SHP77 (cell line): Measurements from ENCODE around the gene VTI1A.
"Not testable (repeated sequence)": the region's sequence is repeated elsewhere in the genome, so short reads cannot be mapped to it uniquely, and the experiment has no call there.

Source experiments
- DNase-seq, 2 experiments: peaks; one replicate each; lab custom pipeline; 2025; lab: John Stamatoyannopoulos, UW

Gene VTI1A

GRCh38 chr10:112446855-112447619 is at the start of gene VTI1A, which contains the start of gene ZDHHC6:
Gene VTI1A (plus strand): TSS chr10:112447215. CDS start chr10:112447374, 159 bp downstream.
Gene ZDHHC6 (minus strand): TSS chr10:112446914. CDS start chr10:112445436, 1,478 bp downstream.
- DNase-seq = peak; percentile 81 to 82

GRCh38 chr10:112397592-112397991 is 49.4 kb upstream of the VTI1A start:
- DNase-seq = no peak

- no peak for DNase-seq
These were observed 44.1 kb upstream of the VTI1A start for GRCh38 chr10:112402917-112403316.

GRCh38 chr10:112404617-112405016 is 42.4 kb upstream of the VTI1A start:
- no peak for DNase-seq

GRCh38 chr10:112406806-112407205 is 40.2 kb upstream of the VTI1A start:
- DNase-seq = not testable (repeated sequence)

GRCh38 chr10:112407696-112408095 is 39.3 kb upstream of the VTI1A start:
- DNase-seq = no peak

GRCh38 chr10:112409299-112409698 is 37.7 kb upstream of the VTI1A start:
- DNase-seq = no peak

GRCh38 chr10:112409755-112410154 is 37.3 kb upstream of the VTI1A start:
- DNase-seq = no peak

- no peak for DNase-seq
These were observed 34.3 kb upstream of the VTI1A start for GRCh38 chr10:112412696-112413095.

GRCh38 chr10:112421731-112422130 is 25.3 kb upstream of the VTI1A start:
- no peak for DNase-seq

GRCh38 chr10:112424651-112425050 is 22.4 kb upstream of the VTI1A start:
- DNase-seq = no peak

GRCh38 chr10:112426111-112426510 is 20.9 kb upstream of the VTI1A start:
- DNase-seq = no peak

GRCh38 chr10:112429147-112429546 is 17.9 kb upstream of the VTI1A start:
- no peak for DNase-seq

GRCh38 chr10:112429654-112430230 is 17.3 kb upstream of the VTI1A start:
- DNase-seq = no peak

GRCh38 chr10:112433136-112433535 is 13.9 kb upstream of the VTI1A start:
- no peak for DNase-seq

GRCh38 chr10:112434988-112435619 is 11.9 kb upstream of the VTI1A start:
- no peak for DNase-seq

- no peak for DNase-seq
These were observed 8.7 kb upstream of the VTI1A start for GRCh38 chr10:112438356-112438755.

GRCh38 chr10:112441520-112441919 is 5.5 kb upstream of the VTI1A start:
- DNase-seq = no peak

GRCh38 chr10:112442063-112442462 is 5.0 kb upstream of the VTI1A start:
- DNase-seq = no peak

GRCh38 chr10:112446055-112446854 is 760 bp upstream of the VTI1A start:
- no peak for DNase-seq

- DNase-seq = no peak
These were observed 559 bp downstream of the VTI1A start for GRCh38 chr10:112447620-112447928.

- no peak for DNase-seq
These were observed 1.9 kb downstream of the VTI1A start for GRCh38 chr10:112448888-112449287.
